AG08396 (cell line): Measurements from ENCODE around the gene UBE2O.

ENCODE experiments used
- DNase-seq: peaks from one replicate; pipeline ENCODE4 v3.0.0; 2012; ENCODE audit warnings: low spot score, mixed read lengths

UBE2O gene

DNA sequence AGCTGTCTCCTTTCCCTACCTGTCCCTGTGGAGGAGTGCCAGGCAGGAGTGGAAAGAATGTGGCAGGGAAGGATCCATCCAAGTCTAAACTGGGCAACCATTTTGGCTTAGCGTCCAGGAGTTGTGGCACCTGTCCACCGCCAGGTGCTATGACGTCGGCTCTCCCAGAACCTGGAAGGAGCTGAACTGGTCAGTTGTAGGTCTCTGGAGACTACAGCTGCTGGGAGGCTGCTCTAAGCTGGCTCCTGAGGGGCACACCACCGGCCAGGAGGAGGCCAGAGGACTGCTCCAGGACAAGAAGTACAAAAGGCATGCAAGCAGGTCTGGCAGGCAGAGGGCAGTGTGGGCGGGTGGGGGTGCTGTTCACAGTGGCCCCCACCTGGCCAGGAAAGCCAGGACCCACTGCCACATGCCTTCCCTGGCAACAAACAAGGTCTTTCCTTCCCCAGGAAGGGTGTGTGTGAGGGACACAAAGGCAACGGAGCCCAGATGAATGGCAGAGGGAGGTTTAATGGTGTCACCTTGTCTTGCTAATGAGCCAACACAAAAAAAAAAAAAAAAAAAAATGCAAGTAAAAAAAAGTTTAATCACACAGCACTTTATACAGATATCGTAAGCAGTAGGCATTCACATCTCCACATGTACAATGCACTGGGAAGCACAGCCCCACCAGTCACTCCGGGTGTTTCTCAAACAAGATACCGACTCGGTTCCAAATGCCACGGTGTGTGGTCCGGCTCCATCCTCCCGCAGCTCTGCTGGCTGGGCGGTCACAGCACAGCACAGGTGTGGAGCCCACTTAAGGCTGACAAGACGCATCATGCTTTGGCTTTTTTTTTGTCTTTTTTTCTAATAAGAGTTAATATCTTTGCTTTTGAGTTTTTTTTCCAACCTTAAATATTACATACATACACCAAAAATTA is 63.7 kb downstream of the UBE2O start:
- no peak for DNase-seq

DNA sequence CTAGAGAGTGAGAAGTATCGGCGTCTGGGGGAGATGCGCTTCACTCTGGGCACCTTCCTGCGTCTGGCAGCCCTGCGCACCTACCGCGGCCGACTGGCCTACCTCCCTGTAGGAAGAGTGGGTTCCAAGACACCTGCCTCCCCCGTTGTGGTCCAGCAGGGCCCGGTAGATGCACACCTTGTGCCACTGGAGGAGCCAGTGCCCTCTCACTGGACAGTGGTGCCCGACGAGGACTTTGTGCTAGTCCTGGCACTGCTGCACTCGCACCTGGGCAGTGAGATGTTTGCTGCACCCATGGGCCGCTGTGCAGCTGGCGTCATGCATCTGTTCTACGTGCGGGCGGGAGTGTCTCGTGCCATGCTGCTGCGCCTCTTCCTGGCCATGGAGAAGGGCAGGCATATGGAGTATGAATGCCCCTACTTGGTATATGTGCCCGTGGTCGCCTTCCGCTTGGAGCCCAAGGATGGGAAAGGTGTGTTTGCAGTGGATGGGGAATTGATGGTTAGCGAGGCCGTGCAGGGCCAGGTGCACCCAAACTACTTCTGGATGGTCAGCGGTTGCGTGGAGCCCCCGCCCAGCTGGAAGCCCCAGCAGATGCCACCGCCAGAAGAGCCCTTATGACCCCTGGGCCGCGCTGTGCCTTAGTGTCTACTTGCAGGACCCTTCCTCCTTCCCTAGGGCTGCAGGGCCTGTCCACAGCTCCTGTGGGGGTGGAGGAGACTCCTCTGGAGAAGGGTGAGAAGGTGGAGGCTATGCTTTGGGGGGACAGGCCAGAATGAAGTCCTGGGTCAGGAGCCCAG is 65.8 kb downstream of the UBE2O start:
- no peak for DNase-seq

DNA sequence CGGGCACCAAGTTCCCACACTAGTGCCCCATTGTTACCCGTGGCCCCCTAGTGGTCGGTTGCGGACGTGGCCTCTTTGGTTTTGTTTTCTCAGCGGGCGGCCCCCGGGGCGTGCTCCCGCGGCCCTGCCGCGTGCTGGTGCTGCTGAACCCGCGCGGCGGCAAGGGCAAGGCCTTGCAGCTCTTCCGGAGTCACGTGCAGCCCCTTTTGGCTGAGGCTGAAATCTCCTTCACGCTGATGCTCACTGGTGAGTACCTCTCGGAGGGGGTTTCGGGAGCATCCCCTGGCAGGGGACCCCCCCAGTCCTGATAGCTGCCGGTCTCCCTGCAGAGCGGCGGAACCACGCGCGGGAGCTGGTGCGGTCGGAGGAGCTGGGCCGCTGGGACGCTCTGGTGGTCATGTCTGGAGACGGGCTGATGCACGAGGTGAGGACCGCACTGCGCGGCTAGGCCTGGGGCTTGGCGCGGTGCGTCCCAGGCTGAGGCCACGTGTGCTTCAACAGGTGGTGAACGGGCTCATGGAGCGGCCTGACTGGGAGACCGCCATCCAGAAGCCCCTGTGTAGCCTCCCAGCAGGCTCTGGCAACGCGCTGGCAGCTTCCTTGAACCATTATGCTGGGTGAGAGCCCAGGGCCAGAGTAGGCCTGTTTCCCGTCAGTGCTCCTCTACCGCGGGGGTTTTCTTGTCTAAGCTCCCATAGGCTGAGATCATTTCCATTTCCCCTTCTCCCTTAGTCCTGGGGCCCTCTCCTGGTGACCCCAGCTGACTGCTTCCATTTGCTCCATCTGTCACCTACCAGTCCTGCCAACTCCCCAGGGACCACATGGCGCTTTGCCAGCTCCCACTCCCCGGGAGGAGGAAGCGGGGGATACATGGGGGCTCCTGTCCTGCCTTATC is 66.8 kb downstream of the UBE2O start:
- peak; percentile 96 for DNase-seq

DNA sequence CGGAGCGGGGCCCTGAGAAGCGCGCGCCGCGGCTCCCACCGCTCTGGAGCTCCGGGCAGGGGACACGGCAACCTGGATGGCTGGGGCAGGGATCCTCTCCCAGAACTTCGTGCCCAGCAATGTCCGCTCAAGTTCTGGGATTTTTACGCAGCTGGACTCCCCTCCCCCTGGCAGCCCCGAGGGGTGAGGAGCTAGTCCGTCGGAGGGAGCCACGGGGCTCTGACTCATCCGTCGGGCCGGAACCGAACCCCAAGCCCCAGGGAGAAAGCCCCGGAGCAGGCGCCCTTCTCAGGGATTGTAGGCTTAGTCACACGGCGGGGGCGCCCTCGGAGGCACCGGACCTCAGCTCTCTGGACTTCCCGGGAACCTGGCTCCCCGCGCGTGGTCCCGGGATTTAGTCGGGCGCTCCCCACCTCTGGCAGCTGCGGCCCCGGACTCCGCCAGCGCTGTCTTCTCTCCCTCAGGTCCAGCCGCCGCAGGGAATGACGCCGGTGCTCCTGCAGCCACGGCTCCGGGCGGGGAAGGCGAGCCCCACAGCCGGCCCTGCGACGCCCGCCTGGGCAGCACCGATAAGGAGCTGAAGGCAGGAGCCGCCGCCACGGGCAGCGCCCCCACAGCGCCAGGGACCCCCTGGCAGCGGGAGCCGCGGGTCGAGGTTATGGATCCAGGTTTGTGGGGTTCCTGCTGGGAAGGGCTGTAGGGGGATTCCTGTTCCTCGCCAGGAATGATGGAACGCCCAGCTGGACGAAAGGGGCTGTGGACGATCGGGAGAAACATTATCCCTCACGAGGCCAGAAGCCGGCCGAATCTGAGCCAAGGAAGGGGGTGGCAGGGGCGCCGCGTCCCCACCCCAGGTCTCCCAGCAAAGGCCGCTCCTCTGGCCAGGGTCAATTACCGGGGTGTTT is 67.7 kb downstream of the UBE2O start:
- DNase-seq = peak; percentile 77

DNA sequence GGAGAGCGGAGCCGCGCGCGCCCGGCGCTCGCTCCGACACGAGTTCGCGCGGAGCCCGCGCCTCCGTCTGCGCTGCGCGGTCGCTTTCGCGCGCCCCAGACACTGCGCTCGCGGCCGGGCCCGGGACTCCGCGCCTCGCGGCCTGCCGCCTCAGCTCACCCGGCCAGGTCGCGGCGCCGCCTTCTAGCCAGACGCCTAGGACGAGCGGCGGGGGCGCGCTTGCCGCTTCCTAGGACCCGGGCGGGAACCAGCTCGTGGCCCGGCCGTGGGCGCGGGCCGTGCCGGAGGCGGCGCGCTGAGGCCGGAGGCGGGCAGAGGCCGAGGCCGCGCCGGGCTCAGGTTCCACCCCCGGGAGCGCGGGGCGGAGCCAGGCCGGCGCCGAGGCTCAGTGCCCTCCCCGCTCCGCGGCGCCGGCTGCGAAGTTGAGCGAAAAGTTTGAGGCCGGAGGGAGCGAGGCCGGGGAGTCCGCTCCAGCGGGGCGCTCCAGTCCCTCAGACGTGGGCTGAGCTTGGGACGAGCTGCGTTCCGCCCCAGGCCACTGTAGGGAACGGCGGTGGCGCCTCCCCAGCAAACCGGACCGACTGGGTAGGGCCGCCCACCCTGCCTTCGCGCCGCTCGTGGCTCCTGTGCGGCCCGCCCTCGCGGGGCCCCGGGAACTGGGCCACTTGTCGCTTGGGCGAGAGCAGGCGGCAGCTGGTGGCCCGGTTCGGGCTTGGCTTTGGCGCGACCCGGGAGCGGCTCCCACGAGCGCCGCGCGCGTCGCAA is 68.5 kb downstream of the UBE2O start, which contains the start of gene SPHK1:
Gene SPHK1 (plus strand): TSS at position 388 of the 765 bp plus-strand sequence. CDS start 1,036 bp downstream, outside the sequence.
- peak; percentile 95 for DNase-seq

DNA sequence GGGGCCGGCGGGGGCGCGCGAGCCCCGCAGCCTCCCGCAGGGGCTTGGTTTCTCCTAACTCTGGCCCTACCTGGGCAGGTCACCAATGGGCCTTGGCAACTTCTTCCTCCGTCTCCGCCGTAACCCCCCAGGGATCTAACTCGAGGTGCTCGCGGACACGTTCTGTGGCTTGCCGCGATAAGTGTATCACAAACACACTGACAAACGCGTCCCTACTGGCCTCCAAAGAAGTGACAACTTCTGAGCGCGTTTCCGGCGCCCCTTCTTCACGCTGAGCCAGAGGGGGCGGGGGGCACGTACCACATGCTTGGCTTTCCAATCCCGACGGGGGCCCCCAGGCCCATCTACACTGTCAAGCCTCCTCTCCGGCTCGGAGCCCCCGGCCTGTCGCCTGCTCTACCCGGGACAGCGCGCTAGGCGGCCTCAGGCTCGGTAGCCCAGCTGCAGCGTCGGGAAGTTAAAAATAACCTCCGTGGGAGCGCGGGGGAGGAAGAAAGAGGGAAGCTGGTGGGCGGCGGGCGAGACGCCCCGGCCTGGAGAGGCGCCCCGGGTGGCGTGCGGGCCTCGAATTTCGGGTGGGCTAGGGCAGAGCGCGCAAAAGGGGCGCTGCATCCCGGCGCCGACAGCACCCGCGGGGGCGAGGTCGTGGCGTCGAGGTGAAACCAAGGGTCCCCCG is 69.3 kb downstream of the UBE2O start:
- peak; percentile 76 for DNase-seq

DNA sequence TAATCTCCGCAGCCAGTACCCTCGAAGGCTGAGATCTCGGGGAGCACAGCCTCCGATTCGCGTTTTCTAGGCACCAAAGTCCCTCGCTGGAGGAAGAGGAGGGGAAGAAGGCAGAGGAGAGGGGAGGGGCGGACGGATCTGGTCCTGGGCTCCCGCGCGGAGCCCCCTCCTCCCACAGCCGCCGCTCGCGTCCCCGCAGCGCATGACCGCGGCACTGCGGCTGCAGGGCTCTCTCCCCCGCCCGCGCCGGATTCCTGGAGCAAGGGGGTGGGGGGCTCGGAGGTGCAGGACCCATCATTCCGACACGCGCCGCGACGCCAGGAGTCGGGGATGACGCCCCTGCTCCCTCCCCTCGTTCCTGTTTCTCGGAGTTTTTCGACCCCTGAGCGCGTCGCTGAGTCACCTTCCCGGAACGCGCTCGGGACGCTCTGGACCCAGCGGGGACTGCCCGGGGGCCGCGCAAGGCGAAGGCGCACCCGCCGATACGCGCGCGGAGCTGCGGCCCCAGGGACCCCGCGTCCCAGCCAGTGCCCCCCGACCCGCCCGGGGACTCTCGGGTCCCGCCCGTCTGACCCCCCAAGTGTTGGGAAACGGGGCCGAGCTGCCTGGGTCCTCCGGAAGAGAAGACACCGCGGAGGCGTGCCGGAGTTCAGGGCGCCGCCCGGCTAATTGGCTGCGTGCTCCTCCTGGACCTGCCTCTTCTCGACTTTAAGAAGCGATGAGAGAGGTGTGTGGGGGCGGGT is 70.0 kb downstream of the UBE2O start:
- peak; percentile 84 for DNase-seq

DNA sequence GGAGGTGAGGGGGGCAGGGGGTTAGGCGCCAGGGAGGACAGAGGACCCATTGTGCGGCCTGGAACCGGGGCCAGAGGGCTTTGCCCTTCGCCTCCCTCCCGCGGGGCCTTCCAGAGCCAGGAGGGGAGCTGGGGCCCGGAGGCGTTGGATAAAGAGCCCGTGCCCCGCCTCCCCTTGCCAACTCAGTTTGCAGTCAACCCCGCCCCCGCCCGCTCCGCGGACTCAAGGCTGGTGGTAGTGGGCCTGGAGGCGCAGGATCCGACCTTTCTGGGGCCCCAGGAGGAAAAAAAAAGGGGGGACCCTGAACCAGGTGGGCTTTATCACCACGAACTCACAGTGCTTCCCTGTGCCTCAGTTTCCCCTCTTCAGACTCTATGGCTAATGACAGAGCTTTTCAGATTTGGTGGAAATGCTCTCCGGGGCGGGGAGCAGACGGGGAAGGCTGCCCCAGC is 70.6 kb downstream of the UBE2O start:
- DNase-seq = no peak

DNA sequence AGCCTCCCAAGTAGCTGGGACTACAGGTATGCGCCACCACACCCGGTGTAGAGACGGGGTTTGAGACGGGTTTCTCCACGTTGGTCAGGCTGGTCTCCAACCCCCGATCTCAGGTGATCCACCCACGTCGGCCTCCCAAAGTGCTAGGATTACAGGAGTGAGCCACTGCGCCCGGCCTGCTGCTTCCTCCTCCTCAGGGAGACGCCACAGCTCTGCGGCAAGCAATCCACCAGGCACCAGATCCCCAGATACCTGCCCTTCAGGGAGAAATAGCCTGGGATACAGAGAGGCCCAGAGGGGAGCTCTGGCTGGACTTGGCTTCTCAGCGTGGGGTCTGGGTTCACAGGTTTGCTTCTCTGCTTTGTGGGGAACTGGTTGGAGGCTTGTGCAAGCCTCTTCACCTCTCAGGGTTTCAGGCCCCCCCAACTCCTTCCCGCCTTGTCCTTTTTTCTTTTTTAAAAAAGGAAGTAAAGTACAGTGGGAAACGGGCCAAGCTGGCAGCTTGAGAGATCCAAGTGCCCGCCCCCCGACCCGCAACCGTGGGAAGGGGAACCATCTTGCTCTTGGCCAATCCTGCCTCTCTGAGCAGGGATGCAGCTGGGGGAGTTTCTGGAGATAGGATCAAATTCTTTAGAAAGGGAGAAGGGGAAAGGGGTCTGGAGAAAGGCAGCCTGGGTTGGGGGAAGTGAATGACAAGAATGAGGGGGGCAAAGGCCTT is 71.2 kb downstream of the UBE2O start:
- no peak for DNase-seq

DNA sequence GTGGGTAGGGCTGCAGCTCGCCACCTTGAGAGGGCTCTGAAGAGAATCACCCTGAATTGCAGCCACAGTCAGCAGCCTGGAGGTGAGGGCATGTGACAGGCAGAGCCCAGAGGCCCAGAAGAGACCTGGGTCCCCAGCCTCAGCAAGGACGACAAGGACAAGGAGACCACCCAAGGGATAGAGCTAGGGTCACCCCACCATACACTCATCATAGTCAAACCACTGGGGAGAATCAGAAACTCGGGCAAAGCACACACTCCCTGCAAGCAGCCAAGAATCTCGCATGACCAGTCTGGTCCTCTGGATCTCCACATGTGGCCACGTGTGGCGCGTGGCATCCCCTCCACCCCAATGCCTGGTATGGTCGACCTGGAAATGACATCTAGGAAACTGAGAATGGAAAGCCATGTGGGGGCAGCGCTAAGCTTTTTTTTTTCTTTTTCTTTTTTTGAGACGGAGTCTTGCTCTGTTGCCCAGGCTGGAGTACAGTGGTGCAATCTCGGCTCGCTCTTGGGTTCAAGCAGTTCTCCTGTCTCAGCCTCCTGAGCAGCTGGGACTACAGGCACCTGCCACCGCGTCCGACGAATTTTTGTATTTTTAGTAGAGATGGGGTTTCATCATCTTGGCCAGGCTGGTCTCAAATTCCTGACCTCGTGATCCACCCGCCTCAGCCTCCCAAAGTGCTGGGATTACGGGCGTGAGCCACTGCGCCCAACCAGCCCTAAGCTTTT is 73.1 kb downstream of the UBE2O start:
- no peak for DNase-seq

DNA sequence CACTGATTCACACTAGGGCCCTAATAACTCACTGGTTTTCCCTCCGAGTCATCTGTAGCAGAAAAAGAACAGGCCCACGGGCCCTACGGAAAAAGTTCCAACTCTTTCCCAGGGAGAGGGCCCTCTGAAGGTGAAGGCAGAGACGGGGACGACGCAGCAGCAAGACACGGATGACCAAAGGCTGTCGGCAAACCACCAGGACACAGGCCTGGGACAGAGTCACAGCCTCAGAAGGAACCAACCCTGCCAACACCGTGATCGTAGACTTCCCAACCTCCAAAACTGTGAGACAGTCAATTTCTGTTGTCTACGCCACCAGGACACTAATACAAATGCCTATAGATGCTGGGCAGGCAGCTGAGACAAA is 73.7 kb downstream of the UBE2O start:
- DNase-seq = no peak

DNA sequence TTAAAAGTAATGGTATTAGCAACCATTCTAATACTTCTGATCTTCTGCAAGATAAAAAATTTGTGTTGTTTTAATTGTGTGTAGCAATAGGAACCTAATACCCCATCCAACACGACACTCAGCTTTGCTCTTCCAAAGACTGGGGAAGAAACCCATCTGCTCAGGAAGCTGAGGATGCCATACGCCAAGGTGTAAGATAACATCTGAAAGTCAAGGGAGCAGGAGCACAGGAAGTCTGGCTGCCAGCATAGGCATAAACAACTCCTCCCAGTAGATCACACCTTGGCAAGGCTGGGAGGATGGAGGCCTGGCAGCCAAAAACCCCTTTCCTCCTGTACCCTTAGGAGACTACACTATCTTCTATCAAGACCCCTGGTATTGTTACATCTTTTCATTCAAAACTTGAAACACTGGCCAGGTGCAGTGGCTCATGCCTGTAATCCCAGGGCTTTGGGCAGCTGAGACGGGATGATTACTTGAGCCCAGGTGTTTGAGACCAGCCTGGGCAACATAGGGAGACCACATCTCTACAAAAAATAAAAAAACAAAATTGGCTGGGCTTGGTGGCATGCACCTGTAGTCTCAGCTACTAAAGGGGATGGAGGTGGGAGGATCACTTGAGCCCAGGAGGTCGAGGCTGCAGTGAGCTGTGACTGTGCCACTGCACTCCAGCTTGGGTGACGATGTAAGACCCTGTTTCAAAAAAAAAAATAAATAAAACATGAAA is 74.2 kb downstream of the UBE2O start:
- DNase-seq = no peak

DNA sequence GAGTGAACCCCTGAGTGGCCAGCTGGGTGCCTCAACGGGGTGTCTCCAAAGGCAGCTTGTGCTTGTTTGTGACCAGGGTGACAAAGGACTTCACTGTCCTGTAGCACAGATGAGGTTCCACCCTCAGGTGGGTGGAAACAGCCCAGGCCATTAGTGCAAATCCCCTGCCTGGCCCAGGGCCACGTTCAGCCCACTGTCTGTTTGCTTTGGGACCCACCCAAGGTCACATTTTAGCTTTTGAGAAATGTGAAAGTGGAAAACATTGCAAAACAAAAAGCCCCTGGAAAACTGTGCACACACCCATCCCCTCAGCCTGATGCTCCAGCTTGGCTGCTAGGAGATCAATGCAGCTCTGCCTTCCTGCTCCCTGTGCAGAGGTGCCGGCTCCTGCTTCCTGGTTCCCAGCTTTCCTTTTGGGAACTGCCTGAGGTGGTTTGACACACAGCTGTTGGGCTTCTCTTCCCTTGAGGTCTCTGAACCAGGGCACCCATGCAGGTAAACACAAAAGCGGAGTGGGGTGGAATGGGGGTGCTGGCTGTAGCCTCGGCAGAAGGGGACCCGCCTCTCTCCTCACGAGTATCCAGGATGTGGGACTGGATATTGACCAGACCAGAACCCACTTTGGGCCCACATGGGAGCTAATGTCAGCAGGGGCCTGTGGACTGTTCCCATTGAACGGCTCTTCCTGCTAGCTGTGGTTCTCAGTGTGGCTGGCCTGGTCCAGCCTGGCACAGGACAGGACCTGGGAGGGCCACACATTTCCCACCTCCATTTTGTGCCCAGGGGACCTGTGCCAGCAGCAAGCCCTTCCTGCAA is 76.4 kb downstream of the UBE2O start:
- DNase-seq = no peak

DNA sequence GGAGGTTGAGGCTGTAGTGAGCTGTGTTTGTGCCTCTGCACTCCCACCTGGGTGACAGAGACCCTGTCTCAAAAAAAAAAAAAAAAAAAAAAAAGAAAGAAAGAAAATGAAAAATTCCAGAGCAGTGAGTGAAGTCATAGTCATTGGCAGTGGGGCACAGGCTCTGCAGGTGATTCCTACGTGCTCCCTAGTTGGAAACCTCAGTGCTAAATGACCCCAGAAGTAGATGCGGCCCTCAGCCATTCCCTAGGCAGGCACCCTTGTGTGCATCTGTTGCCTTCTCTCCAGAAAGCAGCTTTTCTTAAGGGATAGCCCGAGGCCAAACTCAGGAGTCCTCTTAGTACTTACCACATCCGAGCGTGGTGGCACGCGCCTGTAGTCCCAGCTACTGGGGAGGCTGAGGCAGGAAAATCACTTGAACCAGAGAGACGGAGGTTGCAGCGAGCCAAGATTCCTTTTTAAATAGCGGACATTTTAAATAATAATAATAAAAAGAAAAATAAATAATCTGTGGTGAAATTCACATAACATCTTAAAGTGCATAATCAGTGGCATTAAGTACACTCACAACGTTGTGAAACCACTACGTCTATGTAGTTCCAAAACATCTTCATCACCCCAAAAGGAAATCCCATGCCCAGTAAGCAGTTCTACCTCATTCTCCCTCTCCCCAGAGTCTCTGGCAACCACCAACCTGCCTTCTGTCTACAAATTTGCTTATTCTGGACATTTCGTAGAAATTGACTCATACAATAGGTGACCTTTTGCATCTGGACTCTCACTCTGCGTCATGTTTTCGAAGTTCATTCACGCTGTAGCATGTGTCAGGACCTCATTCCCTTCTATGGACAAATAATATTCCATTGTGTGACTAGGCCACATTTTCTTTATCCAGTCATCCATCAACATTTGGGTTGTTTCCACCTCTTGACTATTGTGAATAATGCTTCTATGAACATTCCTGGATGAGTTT is 81.0 kb downstream of the UBE2O start:
- DNase-seq = peak; percentile 55
